ENCODE measurements around the gene AOX1. TPM values are rescaled to one million over a fixed set of nuclear protein-coding genes. Genes with fewer than 3 reads are reported as not detected.

The AOX1 gene
- total RNA-seq, 1 experiment from 2014 or later: 3.5 TPM

DNA sequence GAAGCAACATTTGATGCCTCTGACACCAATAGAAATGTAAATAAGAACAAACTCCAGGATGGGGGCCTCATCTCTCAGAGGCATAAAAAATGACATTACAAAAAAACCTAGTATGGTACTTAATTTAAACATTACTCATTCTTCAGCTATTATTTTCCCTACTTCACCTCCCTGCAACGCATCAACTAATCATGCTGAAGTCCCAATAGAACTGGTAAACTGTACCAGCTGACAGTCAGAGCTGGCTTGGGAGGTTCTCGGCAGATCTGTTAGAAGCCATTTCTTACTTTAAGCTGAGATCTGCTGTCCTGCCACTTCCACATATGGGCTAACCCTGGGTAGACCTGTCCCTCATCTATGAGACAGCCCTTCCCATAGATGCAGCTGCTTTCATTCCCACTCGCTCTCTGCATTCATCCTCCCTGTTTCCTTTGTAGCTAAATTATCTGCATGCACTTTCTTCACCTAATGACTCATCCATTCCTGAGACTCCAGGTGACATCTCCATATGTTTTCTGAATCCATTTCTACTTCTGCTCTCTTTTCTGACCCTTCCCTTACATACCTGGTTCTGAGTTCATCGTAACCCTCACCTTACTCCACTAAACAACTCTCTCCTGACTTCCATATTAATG, 108.1 kb downstream of the AOX1 start:
- Histone ChIP-seq H2BK20ac (ENCODE audit: low read depth, low read length, poor library complexity, severe bottlenecking) (no peak overlapping the region), H3K23ac (ENCODE audit: insufficient read length, low read depth, low read length) (no peak overlapping the region), H4K5ac (ENCODE audit: insufficient read length, low read depth, low read length) (no peak overlapping the region), H3K23me2 (ENCODE audit: insufficient read length, low read depth, low read length, poor library complexity, severe bottlenecking) (no peaks in the 10 kb centered on the region), H4K91ac (ENCODE audit: insufficient read length, low read depth, low read length) (no peak overlapping the region), H2BK5ac (ENCODE audit: insufficient read length, low read length) (no peak overlapping the region), H3T11ph (ENCODE audit: low read length) (no peak overlapping the region), H3K4ac (ENCODE audit: low read depth, low read length) (no peak overlapping the region), H3K27ac (ENCODE audit: insufficient read length, low read depth, low read length) (no peak overlapping the region), H4K8ac (replicated peaks; ENCODE audit: insufficient read length, low read depth, low read length) (no peak overlapping the region), H3K79me2 (ENCODE audit: insufficient read depth, low read length) (no peaks in the 10 kb centered on the region), H3K27me3 (ENCODE audit: insufficient read depth, low read length) (no peaks in the 10 kb centered on the region), H2AK5ac (ENCODE audit: insufficient read length, low read length) (no peak overlapping the region), H3K4me2 (ENCODE audit: insufficient read depth, insufficient read length, low read length) (no peak overlapping the region), H2BK15ac (ENCODE audit: low read depth, low read length) (no peak overlapping the region), H3K9ac (ENCODE audit: extremely low read depth, insufficient read length, low read length) (no peak overlapping the region), H3K56ac (ENCODE audit: insufficient read length, low read depth, low read length) (no peak overlapping the region), H3K9me3 (ENCODE audit: control insufficient read depth, low read depth, low read length) (no peaks in the 10 kb centered on the region), H2AFZ (ENCODE audit: low read length) (no peak overlapping the region), H2BK12ac (ENCODE audit: insufficient read length, low read depth, low read length) (no peak overlapping the region), H3K14ac (ENCODE audit: insufficient read depth, low read length) (no peak overlapping the region), H3K4me1 (ENCODE audit: insufficient read depth, low read length) (no peaks in the 10 kb centered on the region), H3K18ac (ENCODE audit: insufficient read length, low read depth, low read length) (no peak overlapping the region), H3K79me1 (ENCODE audit: insufficient read depth, low read depth, low read length, poor library complexity, severe bottlenecking) (no peaks in the 10 kb centered on the region), H4K20me1 (ENCODE audit: control insufficient read depth, insufficient read depth, insufficient read length) (no peaks in the 10 kb centered on the region), H2BK120ac (ENCODE audit: low read depth, low read length, poor library complexity, severe bottlenecking) (no peak overlapping the region)
- WGBS (ENCODE audit: extremely low coverage, insufficient read length, low lambda C conversion rate): no CpG with 5 or more reads among the region's 4 CpGs
- H3K27me3 Mint-ChIP-seq (ENCODE audit: low read depth): no peaks in the 10 kb centered on the region; the same call in 1 of the 2 replicates
- H3K36me3 Mint-ChIP-seq (ENCODE audit: insufficient read depth in 1 of 3, low read depth in 3 of 3): no peaks in the 10 kb centered on the region; a peak in 1 of 7 replicates
- H3K9me3 Mint-ChIP-seq: no peaks in the 10 kb centered on the region
- H3K4me3 Mint-ChIP-seq: no peak overlapping the region
- no peaks in the 10 kb centered on the region; a peak in 1 of 4 replicates for H3K4me1 Mint-ChIP-seq
- 0 out of 7 replicates have a peak overlapping the region, but pooled peaks of 1 of the 3 experiments have one; percentile 0 for H3K27ac Mint-ChIP-seq
- TF ChIP-seq, protein P1, sequence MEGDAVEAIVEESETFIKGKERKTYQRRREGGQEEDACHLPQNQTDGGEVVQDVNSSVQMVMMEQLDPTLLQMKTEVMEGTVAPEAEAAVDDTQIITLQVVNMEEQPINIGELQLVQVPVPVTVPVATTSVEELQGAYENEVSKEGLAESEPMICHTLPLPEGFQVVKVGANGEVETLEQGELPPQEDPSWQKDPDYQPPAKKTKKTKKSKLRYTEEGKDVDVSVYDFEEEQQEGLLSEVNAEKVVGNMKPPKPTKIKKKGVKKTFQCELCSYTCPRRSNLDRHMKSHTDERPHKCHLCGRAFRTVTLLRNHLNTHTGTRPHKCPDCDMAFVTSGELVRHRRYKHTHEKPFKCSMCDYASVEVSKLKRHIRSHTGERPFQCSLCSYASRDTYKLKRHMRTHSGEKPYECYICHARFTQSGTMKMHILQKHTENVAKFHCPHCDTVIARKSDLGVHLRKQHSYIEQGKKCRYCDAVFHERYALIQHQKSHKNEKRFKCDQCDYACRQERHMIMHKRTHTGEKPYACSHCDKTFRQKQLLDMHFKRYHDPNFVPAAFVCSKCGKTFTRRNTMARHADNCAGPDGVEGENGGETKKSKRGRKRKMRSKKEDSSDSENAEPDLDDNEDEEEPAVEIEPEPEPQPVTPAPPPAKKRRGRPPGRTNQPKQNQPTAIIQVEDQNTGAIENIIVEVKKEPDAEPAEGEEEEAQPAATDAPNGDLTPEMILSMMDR (conservative IDR thresholded peaks at IDR 0.05): no peak
- no peak for DNase-seq

Data from H9 (cell line).